OCI-LY1 (cell line): ENCODE measurements around the gene GRIK2.

Experiments
- CTCF ChIP-seq: fragments of 200-600 bp; sonication (generic), shearing (Covaris generic); IDR thresholded peaks from 2 replicates; pipeline ENCODE4 v1.5.1; 2017; ENCODE audit warnings: mild to moderate bottlenecking, antibody characterized with exemption, low read length, moderate library complexity, mixed read lengths
- EZH2 ChIP-seq: fragments of 200-600 bp; sonication (generic), shearing (Covaris generic); IDR thresholded peaks from 2 replicates; pipeline ENCODE4 v1.8.0; 2017; ENCODE audit warnings: borderline replicate concordance, mixed run types, mild to moderate bottlenecking, antibody characterized with exemption, low read length, moderate library complexity, mixed read lengths

GRCh38 chr6:101608703-101609102 lies 215.2 kb downstream of the GRIK2 start:
- no peak for TF ChIP-seq CTCF
- TF ChIP-seq EZH2, result no peak
